IMR-90 (cell line): ENCODE measurements around the gene SERPINB8. TPM values are rescaled to one million over a fixed set of nuclear protein-coding genes. Genes with fewer than 3 reads are reported as not detected.

ENCODE experiments used
- ATAC-seq: fragments of 200-7000 bp; cut with Tn5 transposase; 2 replicates; pipeline ENCODE4 v1.9.1; 2020; ENCODE audit warnings: low read depth, mild to moderate bottlenecking, moderate library complexity
- BruUV-seq: library from RNA; stranded (reverse); fragments of 400-500 nt; replicated peaks from 2 replicates; lab custom pipeline; 2021; lab: Mats Ljungman, UMichigan
- CTCF ChIA-PET: fragments of 300-600 bp; formaldehyde crosslinking; extraction: SDS; loops from one replicate; lab custom pipeline; 2021; ENCODE audit warnings: antibody characterized with exemption; lab: Yijun Ruan, JAX
- POLR2A ChIA-PET: fragments of 300-600 bp; sonication (Branson Sonifier 250); formaldehyde crosslinking; loops from one replicate; lab custom pipeline; 2022; ENCODE audit warnings: antibody characterized with exemption; ENCODE audit not compliant: unreplicated experiment; lab: Charles Lee
- DNase-seq: peaks from one replicate; pipeline ENCODE4 v3.0.0; 2013
- H2AFZ ChIP-seq: replicated peaks from 2 replicates; pipeline ENCODE3; 2013; ENCODE audit warnings: low read length, mild to moderate bottlenecking; ENCODE audit not compliant: poor library complexity
- H2AK5ac ChIP-seq: 2 replicates; pipeline ENCODE4 v1.6.1; 2013; ENCODE audit warnings: low read depth, low read length, inconsistent platforms
- H2AK9ac ChIP-seq: replicated peaks from 2 replicates; pipeline ENCODE3; 2013; ENCODE audit warnings: mild to moderate bottlenecking, low read depth, low read length, moderate library complexity; ENCODE audit not compliant: poor library complexity
- H2BK120ac ChIP-seq: 2 replicates; pipeline ENCODE4 v1.6.1; 2013; ENCODE audit warnings: low read depth, low read length, inconsistent platforms
- H2BK15ac ChIP-seq: 3 replicates; pipeline ENCODE4 v1.6.1; 2013; ENCODE audit warnings: low read depth, low read length, inconsistent platforms
- H2BK20ac ChIP-seq: 2 replicates; pipeline ENCODE4 v1.6.1; 2013; ENCODE audit warnings: low read depth, mild to moderate bottlenecking, inconsistent platforms, low read length, moderate library complexity
- H2BK5ac ChIP-seq: 2 replicates; pipeline ENCODE4 v1.6.1; 2013; ENCODE audit warnings: mild to moderate bottlenecking, low read depth, low read length, inconsistent platforms; ENCODE audit not compliant: poor library complexity, severe bottlenecking
- H3K14ac ChIP-seq: replicated peaks from 2 replicates; pipeline ENCODE4 v1.6.1; 2013; ENCODE audit warnings: low read depth, low read length, inconsistent platforms
- H3K18ac ChIP-seq: 2 replicates; pipeline ENCODE4 v1.6.1; 2013; ENCODE audit warnings: low read depth, low read length, control low read depth
- H3K23ac ChIP-seq: 2 replicates; pipeline ENCODE4 v1.6.1; 2013; ENCODE audit warnings: low read depth, low read length, inconsistent platforms
- H3K27ac ChIP-seq: 2 replicates; pipeline ENCODE4 v1.5.1; 2013; ENCODE audit warnings: mild to moderate bottlenecking, control low read depth, low read length; ENCODE audit not compliant: insufficient read depth
- H3K27me3 ChIP-seq: 2 replicates; pipeline ENCODE4 v1.6.1; 2013; ENCODE audit warnings: low read length; ENCODE audit not compliant: control insufficient read depth, insufficient read depth
- H3K36me3 ChIP-seq: 2 replicates; pipeline ENCODE4 v1.6.1; 2013; ENCODE audit warnings: low read length, mixed read lengths; ENCODE audit not compliant: control insufficient read depth, insufficient read depth
- H3K4ac ChIP-seq: 2 replicates; pipeline ENCODE4 v1.6.1; 2013; ENCODE audit warnings: low read depth, low read length, inconsistent platforms
- H3K4me1 ChIP-seq: 2 replicates; pipeline ENCODE4 v1.6.1; 2013; ENCODE audit warnings: low read length, mixed read lengths; ENCODE audit not compliant: control insufficient read depth, insufficient read depth
- H3K4me2 ChIP-seq: 2 replicates; pipeline ENCODE4 v1.6.1; 2013; ENCODE audit warnings: low read depth, mild to moderate bottlenecking, control low read depth, low read length, moderate library complexity
- H3K4me3 ChIP-seq: 2 replicates; pipeline ENCODE4 v1.5.1; 2013; ENCODE audit warnings: low read depth, mild to moderate bottlenecking, control low read depth, low read length, moderate library complexity; ENCODE audit not compliant: insufficient read depth
- H3K56ac ChIP-seq: 2 replicates; pipeline ENCODE4 v1.6.1; 2013; ENCODE audit warnings: low read length, inconsistent platforms; ENCODE audit not compliant: insufficient read depth; ENCODE audit errors: extremely low read depth
- H3K79me1 ChIP-seq, 2 experiments: 2 replicates each; pipeline ENCODE4 v1.6.1; 2013; ENCODE audit warnings: low read length in 2 of 2, inconsistent platforms in 1 of 2, low read depth in 1 of 2
- H3K9ac ChIP-seq: 2 replicates; pipeline ENCODE4 v1.6.1; 2013; ENCODE audit warnings: low read depth, low read length, control low read depth
- H3K9me1 ChIP-seq: 2 replicates; pipeline ENCODE4 v1.6.1; 2013; ENCODE audit warnings: low read length, inconsistent platforms; ENCODE audit not compliant: insufficient read depth
- H3K9me3 ChIP-seq: 2 replicates; pipeline ENCODE4 v1.6.1; 2013; ENCODE audit warnings: low read length; ENCODE audit not compliant: control insufficient read depth, insufficient read depth
- H4K20me1 ChIP-seq: 2 replicates; pipeline ENCODE4 v1.6.1; 2013; ENCODE audit warnings: low read length, inconsistent platforms; ENCODE audit not compliant: insufficient read depth
- H4K5ac ChIP-seq: 2 replicates; pipeline ENCODE4 v1.6.1; 2013; ENCODE audit warnings: mild to moderate bottlenecking, low read depth, low read length, control low read depth
- H4K8ac ChIP-seq, 2 experiments: 2 replicates each; pipeline ENCODE4 v1.6.1; 2013; ENCODE audit warnings: low read depth in 2 of 2, low read length in 2 of 2, control low read depth in 1 of 2, inconsistent platforms in 1 of 2
- H4K91ac ChIP-seq: 2 replicates; pipeline ENCODE4 v1.6.1; 2013; ENCODE audit warnings: low read depth, low read length, inconsistent platforms; ENCODE audit not compliant: insufficient read depth
- BHLHE40 ChIP-seq: fragments of 150-350 bp; IDR thresholded peaks from 2 replicates; pipeline ENCODE4 v1.6.1; 2016; ENCODE audit warnings: mild to moderate bottlenecking, low read depth, low read length
- CEBPB ChIP-seq: IDR thresholded peaks from 2 replicates; pipeline ENCODE4 v1.6.1; 2012; ENCODE audit warnings: low read depth, low read length, improper control_type of control experiment
- CHD1 ChIP-seq: IDR thresholded peaks from 2 replicates; pipeline ENCODE4 v1.6.1; 2012; ENCODE audit warnings: low read depth, low read length, improper control_type of control experiment
- FOS ChIP-seq: fragments of 150-350 bp; IDR thresholded peaks from 2 replicates; pipeline ENCODE4 v1.6.1; 2016; ENCODE audit warnings: low read depth, low read length
- MAFK ChIP-seq: IDR thresholded peaks from 2 replicates; pipeline ENCODE4 v1.6.1; 2012; ENCODE audit warnings: low read depth, low read length, improper control_type of control experiment
- MAZ ChIP-seq: IDR thresholded peaks from 2 replicates; pipeline ENCODE4 v1.6.1; 2012; ENCODE audit warnings: low read depth, mild to moderate bottlenecking, low read length, improper control_type of control experiment, moderate library complexity, borderline replicate concordance
- MXI1 ChIP-seq: IDR thresholded peaks from 2 replicates; pipeline ENCODE4 v1.6.1; 2012; ENCODE audit warnings: low read depth, mild to moderate bottlenecking, low read length, moderate library complexity, borderline replicate concordance
- NFE2L2 ChIP-seq: fragments of 150-350 bp; IDR thresholded peaks from 2 replicates; pipeline ENCODE4 v1.6.1; 2016; ENCODE audit warnings: low read depth, mild to moderate bottlenecking, low read length
- POLR2A ChIP-seq: IDR thresholded peaks from 2 replicates; pipeline ENCODE4 v1.6.1; 2012; ENCODE audit warnings: mild to moderate bottlenecking, low read depth, low read length
- RAD21 ChIP-seq: IDR thresholded peaks from 2 replicates; pipeline ENCODE4 v1.6.1; 2012; ENCODE audit warnings: low read length, improper control_type of control experiment
- RCOR1 ChIP-seq: IDR thresholded peaks from 2 replicates; pipeline ENCODE4 v1.6.1; 2012; ENCODE audit warnings: mild to moderate bottlenecking, low read length, improper control_type of control experiment; ENCODE audit not compliant: insufficient replicate concordance
- RFX5 ChIP-seq: IDR thresholded peaks from 2 replicates; pipeline ENCODE4 v1.8.0; 2012; ENCODE audit warnings: low read depth, mild to moderate bottlenecking, low read length, moderate library complexity
- WGBS, 2 experiments: methylation state at CpG; one replicate each; pipeline versions ENCODE4 v1.1.5 to v1.1.7; 2013; ENCODE audit warnings: missing lambda C conversion rate in 2 of 2; ENCODE audit not compliant: insufficient read length in 1 of 2; ENCODE audit errors: extremely low coverage in 2 of 2; 5-methylcytosine and 5-hydroxymethylcytosine counted together
- dilution Hi-C: fragments of 300-500 bp; cut with HindIII; formaldehyde crosslinking; loops from one replicate; pipeline ENCODE4 v1.14.3; 2018; ENCODE audit warnings: low sequenced_read_pairs; ENCODE audit not compliant: unreplicated experiment
- in situ Hi-C: fragments of 300-500 bp; cut with MboI; formaldehyde crosslinking; loops from 3 replicates; pipeline ENCODE4 v1.14.3; 2019; ENCODE audit warnings: low sequenced_read_pairs, inconsistent platforms, mixed read lengths
- intact Hi-C: fragments of 100-400 bp; cut with micrococcal nuclease; formaldehyde crosslinking; loops from 2 replicates; pipeline ENCODE4 v1.10.0; 2022
- polyA plus RNA-seq, 3 experiments: library from polyadenylated mRNA; depleted of rRNA; stranded (reverse); fragments of >200 nt; gene quantifications; 2 replicates each; pipeline ENCODE4 v1.2.3, GENCODE V29; 2012; ENCODE audit warnings: low replicate concordance in 1 of 3
- total RNA-seq: library from RNA; depleted of rRNA; stranded (reverse); fragments of >200 nt; gene quantifications from 2 replicates; pipeline ENCODE4 v1.2.3, GENCODE V29; 2012
- TF ChIP-seq, protein P1 (sequence below): fragments of 150-350 bp; IDR thresholded peaks from 2 replicates; pipeline ENCODE4 v1.6.1; 2017; ENCODE audit warnings: mild to moderate bottlenecking, antibody characterized with exemption, low read length, low read depth
- TF ChIP-seq, protein P2 (sequence below): fragments of 150-350 bp; IDR thresholded peaks from 2 replicates; pipeline ENCODE4 v1.6.1; 2016; ENCODE audit warnings: low read depth, mild to moderate bottlenecking, low read length, moderate library complexity, borderline replicate concordance
- TF ChIP-seq, protein P3 (sequence below): conservative IDR thresholded peaks from 2 replicates; pipeline ENCODE4 v1.5.1; 2012; ENCODE audit warnings: mild to moderate bottlenecking, low read depth, low read length, improper control_type of control experiment

The SERPINB8 gene
- total and polyA plus RNA-seq, 2 of the 4 experiments (the other 2 are of a cell fraction): 14.3 to 16.7 TPM

DNA sequence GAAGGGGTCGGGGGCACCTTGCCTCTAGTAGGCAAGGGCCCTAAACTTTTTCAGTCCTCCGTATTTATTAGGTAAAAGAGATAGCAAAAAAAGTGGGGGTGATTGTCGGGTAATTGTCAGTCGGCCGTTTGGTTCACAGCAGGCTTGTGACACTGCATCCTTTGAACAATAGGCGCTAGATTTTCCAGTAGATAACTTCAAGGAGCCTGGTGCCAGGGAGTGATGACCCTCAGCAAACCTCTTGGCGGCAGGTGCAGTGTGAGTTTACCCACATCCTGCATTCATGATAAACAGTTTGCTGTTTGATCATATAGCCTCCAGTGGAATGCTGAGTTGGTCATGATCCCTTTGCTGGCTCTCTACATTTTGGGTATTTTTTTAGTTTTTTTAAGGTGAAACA is 22.9 kb downstream of the SERPINB8 start:
- H3K27ac ChIP-seq: no peak overlapping the region
- no peak overlapping the region for H2BK15ac ChIP-seq
- H4K5ac ChIP-seq: no peak overlapping the region
- no peaks in the 10 kb centered on the region for H3K4me1 ChIP-seq
- H3K9ac ChIP-seq: no peak overlapping the region
- no peak overlapping the region for H4K8ac ChIP-seq
- no peaks in the 10 kb centered on the region for H4K20me1 ChIP-seq
- in situ Hi-C loops: no loop called here
- H3K36me3 ChIP-seq: no peaks in the 10 kb centered on the region
- ChIA-PET POLR2A (no interaction called here), CTCF (no interaction called here)
- dilution Hi-C loops: no loop called here
- no peaks in the 10 kb centered on the region for H3K9me1 ChIP-seq
- H2BK20ac ChIP-seq: no peak overlapping the region
- H3K9me3 ChIP-seq: no peaks in the 10 kb centered on the region
- H2AFZ ChIP-seq: no peak overlapping the region
- TF ChIP-seq MXI1 (no peak), MAFK (no peak), RAD21 (no peak), CHD1 (no peak), CEBPB (no peak), NFE2L2 (no peak), BHLHE40 (no peak), RCOR1 (no peak), RFX5 (no peak), MAZ (no peak), FOS (no peak), POLR2A (no peak)
- TF ChIP-seq, protein P1, sequence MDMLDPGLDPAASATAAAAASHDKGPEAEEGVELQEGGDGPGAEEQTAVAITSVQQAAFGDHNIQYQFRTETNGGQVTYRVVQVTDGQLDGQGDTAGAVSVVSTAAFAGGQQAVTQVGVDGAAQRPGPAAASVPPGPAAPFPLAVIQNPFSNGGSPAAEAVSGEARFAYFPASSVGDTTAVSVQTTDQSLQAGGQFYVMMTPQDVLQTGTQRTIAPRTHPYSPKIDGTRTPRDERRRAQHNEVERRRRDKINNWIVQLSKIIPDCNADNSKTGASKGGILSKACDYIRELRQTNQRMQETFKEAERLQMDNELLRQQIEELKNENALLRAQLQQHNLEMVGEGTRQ: no peak
- TF ChIP-seq, protein P2, sequence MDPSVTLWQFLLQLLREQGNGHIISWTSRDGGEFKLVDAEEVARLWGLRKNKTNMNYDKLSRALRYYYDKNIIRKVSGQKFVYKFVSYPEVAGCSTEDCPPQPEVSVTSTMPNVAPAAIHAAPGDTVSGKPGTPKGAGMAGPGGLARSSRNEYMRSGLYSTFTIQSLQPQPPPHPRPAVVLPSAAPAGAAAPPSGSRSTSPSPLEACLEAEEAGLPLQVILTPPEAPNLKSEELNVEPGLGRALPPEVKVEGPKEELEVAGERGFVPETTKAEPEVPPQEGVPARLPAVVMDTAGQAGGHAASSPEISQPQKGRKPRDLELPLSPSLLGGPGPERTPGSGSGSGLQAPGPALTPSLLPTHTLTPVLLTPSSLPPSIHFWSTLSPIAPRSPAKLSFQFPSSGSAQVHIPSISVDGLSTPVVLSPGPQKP: no peak
- TF ChIP-seq, protein P3, sequence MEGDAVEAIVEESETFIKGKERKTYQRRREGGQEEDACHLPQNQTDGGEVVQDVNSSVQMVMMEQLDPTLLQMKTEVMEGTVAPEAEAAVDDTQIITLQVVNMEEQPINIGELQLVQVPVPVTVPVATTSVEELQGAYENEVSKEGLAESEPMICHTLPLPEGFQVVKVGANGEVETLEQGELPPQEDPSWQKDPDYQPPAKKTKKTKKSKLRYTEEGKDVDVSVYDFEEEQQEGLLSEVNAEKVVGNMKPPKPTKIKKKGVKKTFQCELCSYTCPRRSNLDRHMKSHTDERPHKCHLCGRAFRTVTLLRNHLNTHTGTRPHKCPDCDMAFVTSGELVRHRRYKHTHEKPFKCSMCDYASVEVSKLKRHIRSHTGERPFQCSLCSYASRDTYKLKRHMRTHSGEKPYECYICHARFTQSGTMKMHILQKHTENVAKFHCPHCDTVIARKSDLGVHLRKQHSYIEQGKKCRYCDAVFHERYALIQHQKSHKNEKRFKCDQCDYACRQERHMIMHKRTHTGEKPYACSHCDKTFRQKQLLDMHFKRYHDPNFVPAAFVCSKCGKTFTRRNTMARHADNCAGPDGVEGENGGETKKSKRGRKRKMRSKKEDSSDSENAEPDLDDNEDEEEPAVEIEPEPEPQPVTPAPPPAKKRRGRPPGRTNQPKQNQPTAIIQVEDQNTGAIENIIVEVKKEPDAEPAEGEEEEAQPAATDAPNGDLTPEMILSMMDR: no peak
- no peaks in the 10 kb centered on the region for H3K27me3 ChIP-seq
- no peak overlapping the region for H3K23ac ChIP-seq
- intact Hi-C loops: no loop called here
- no peak overlapping the region for H3K14ac ChIP-seq
- no peak overlapping the region for H3K4me2 ChIP-seq
- H3K4ac ChIP-seq: no peak overlapping the region
- no peak overlapping the region for H3K56ac ChIP-seq
- BruUV-seq: no TSS peak
- H3K4me3 ChIP-seq: no peak overlapping the region
- H2AK9ac ChIP-seq: no peak overlapping the region
- no peaks in the 10 kb centered on the region for H3K79me1 ChIP-seq
- no peak overlapping the region for H2BK5ac ChIP-seq
- no peak overlapping the region for H3K18ac ChIP-seq
- DNase-seq (no peak), ATAC-seq (no peak)
- no peak overlapping the region for H4K91ac ChIP-seq
- WGBS, 2 experiments: no CpG with 5 or more reads among the region's 7 CpGs
- no peak overlapping the region for H2AK5ac ChIP-seq
- H2BK120ac ChIP-seq: no peak overlapping the region
